T-helper 1 cell (primary cell): ENCODE measurements around the gene RAD51AP2.
"Not testable (repeated sequence)": the region's sequence is repeated elsewhere in the genome, so short reads cannot be mapped to it uniquely, and the experiment has no call there.

ENCODE experiments used
- DNase-seq, 5 donors: peaks; one replicate each; pipeline ENCODE4 v3.0.0-alpha.2; 2012 to 2020
- total RNA-seq, 4 donors: gene quantifications; one replicate each; lab custom pipeline; 2026; lab: John Stamatoyannopoulos, UW

Gene RAD51AP2
- 0 reads per million in 4 donors for total RNA-seq

DNA sequence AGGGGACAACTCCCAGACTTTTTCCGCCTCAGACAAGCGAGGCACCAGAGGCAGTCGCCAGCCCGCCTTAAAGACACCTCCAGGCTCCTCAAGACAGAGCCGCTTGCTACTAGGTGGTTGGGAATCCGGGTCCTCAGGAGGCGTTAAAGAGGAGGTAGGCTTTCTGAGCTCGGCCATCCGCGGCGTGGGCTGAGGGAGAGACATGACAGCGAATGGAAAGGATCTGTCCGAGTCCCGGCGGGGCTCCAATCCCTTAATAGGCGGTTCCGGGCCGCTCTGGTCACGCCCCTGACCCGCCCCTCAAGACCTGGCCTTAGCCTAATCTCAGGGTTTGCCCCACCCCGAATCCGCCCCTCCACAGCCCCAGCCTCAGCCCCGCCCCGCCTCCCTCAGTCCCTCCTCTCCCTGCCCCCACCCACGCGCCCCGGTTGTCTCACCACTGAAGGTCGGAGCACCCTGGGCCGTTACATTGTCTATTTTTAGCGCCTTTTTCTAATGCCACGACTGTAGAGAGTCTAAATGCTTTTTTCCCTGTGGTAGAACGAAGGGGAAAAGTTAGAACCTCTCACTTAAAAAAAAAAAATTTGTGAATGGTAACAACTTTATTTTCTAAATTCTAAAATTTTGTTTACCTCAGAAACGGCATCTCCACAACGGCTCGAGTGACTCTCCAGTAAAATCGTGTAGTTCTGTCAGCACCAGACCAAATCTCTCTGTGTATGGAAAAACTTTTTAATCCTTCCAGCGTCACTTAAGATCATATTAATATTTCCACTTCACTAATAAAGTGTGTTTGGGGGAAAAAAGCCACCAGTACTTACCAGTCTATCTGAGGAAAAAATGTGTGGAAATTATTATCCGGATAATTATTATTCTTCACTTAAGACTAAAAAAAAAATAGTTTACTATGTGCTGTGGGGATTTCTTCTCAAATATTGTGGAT is at the start of gene RAD51AP2:
TSS of gene RAD51AP2 (minus strand) at position 229 of the 943 bp plus-strand sequence. CDS start at position 204, 25 bp downstream.
- peak in 1 of 5 donors; percentile 1 for DNase-seq

DNA sequence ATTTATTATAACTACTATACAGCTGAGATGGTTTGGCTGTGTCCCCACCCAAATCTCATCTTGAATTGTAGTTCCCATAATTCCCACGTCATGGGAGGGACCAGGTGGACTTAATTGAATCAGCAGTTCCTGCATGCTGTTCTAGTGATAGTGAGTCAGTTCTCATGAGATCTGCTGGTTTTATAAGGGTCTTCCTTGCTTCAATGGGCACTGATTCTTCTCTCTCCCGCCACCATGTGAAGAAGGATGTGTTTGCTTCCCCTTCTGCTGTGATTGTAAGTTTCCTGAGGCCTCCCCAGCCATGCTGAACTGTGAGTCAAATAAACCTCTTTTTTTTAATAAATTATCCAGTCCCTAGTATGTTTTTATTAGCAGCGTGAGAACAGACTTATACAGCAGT is 47.5 kb upstream of the RAD51AP2 start:
- not testable (repeated sequence) for DNase-seq

DNA sequence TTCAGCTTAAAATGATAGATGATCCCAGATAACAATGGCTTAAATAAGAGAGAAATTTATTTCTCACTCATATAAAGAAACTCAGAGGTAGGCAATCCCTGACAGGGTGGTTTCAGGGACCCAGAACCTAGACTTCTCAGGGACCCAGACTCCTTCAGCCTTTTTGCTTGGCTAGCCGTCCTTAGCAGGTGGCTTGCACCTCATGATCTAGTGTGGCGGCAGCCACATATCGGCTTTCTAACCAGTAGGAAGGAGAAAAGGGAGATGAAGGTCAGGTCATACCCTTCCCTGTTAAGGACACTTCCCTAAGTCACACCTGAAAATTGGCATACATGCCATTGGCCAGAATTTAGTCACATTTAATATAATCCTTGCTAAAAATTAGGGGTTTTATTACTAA is 40.6 kb upstream of the RAD51AP2 start:
- no peak for DNase-seq

DNA sequence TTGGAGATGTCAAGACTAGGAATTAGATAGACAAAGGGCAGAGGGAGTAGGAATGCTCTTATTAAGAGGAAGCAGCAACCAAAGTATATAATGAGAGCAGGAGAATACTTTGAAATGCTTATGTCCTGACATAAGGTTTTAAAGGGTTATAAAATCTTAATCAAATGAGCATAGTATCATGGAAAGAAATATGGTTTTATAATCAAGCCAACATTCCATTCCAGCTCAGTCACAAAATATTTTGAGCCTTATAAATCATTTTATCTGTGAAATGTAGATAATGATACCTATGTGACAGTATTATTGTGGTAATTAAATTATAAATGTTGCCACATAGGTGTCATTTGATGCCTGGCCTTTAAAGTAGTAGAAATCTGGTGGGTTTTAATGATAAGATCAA is 39.8 kb upstream of the RAD51AP2 start:
- DNase-seq = no peak

DNA sequence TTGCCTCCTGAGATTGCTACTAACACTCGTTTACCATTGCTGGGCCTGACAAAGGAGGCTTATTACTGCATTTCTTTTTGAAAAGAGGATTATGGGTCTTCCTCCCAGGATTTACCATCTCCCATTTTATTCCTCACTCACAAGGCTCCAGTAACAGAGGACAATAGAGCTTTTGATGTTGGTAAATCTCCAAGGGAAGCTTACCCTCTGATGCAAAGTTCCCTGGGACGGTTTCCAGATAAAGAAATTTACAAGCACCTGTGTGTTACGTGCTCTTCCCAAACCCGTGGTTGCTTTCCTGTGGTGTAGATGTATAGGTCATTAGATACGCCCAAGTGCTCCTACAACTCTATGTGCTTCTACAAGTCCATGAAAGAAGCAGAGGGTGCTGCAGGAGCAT is 39.4 kb upstream of the RAD51AP2 start:
- no peak for DNase-seq

DNA sequence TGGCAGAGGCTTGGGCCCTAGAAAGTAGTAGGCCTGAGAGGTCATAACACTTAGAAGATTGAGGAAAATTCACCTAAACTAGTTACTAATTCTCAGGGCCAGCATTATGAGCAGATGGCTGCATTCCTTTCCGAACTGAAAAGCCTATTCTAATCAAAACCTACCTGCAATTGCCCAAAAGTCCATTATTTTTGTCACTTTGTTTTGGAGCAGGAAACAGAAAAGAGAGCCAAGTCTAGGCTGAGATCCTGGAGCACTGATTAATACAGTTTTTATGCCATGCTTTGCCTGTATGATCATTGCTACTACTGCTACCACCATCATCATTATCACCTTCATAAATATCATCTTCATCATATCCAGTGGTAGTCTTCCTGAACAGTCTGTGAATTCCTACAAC is 36.9 kb upstream of the RAD51AP2 start:
- DNase-seq = no peak

DNA sequence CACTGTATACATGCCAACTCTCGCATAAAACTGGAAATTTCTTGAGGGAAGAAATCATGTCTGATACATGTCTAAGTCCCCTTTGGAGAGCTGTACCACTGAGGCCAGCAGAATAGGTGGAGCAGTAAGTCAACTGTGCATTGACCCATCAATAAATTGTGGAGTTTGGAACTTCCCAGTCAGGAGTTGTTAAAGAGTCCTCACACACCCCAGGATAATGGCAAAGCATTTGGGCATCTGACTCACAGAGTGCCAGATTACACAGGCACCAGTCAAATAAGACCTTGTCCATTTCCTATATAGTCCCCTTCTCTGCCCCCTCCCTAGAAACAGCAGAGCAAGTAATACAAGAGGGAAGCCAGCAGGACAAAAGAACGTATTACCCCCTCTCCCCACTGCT is 32.7 kb upstream of the RAD51AP2 start:
- DNase-seq = no peak

DNA sequence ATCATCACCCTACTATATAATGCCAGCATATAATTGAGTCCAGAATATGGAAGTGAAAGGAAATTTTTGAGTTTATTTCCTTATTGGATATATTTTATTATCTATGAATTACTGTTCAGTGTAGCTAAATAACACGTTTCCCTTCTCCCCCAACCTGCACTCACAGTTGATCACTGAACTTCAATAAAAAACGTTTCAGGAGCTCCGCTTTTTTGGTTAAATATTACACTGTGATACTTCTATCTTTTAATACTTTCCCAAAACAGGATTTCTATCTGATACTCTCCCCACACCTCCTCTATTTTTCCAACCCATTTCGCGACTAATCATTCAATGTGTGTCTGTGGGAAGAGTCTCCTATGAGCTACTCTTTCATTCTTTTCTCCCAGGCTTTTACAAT is 29.5 kb upstream of the RAD51AP2 start:
- DNase-seq = no peak

DNA sequence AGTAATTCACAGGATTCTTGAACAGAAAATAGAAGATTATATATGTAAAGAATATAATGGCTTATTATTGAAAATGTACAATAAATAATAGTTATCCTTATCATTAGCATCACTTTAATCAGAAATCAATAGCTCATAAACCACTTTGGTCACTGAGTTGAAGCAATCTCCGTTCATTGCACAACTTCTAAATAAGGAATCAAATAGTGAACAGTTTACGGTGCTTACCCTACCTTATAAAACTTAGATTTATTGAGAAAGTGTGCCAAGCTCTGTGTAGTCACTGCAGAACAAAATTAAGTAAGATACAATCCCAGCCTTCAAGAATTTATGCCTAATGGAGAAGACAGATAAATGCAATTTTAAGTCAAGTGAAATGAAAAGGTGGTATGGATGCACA is 29.0 kb upstream of the RAD51AP2 start:
- DNase-seq = no peak

DNA sequence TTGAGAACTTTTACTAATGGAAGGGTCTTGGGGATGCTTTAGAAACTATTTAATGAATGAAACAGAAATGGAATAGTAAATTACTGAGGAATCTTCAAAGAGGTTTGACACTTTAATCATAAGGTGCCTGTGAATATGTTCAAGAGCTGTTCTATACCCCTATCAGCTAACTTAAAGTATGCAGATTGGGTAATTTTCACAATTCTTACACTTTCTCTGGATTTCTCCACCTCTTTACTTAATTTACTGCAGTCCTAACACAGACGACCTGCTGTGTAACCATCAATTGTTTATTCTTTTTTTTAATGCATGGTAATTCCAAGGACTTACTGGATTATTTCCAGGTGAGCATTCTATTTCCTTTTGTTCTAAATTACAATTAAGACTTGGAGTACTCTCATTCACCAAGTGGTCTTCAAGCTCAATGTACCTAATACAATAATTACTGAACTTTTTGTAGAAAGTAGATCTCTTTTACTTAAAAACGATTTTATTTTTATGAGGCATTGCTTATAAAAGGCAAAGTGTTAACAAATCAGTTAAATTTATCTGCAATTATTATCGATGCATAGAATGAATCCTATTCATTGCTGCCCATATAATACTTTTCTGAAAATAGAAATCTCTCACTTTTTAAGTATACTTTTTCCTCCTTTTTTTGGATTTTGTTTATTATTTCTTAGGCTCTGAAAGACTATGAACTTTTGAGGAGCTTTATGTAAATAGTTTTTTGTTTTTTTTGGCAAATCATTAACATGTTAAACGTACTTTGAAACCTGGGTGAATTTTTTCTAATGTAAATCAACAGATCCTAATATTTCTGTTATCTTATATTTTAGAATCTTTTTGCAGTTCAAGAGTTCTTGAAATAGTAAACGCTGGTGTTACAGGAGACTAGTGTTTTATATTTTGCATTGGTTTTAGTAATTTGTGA is 27.7 kb upstream of the RAD51AP2 start:
- DNase-seq = no peak

DNA sequence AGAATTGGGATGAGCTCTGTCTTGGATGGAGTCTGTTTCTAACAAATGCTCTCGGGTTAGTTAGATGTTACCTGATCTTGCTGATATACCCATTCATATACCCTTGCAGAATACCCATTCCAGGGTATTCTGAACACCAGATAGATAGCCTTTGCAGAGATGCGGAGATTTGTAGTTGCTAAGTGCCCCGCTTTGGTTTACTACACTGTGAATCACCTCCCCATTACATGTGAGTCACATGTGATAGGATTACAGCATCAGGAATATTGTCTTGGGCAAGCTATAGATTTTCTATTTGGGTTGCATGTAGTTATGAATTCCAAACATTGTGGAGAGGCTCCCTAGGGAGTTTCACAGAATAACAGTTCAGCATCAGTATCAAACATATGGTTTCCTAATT is 26.0 kb upstream of the RAD51AP2 start:
- DNase-seq = no peak

DNA sequence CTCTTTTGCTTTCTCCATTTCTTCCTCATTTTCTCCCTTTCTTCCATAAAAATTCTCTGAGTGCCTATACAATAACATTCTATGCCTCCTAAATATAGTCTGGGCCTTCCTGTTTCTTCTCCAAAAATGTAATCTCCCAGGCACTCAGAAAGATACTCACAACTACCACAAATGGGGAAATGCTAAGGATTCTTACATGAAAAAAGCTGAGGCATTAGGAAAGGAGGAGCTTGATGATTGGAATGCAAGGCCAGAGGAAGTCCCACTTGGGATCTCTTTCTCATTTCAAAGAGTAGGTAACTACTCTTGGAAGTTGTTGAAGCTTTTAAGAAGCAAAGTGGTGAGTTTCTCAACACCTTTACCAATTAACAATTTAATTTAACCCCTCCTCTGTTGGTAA is 25.6 kb upstream of the RAD51AP2 start:
- no peak for DNase-seq

DNA sequence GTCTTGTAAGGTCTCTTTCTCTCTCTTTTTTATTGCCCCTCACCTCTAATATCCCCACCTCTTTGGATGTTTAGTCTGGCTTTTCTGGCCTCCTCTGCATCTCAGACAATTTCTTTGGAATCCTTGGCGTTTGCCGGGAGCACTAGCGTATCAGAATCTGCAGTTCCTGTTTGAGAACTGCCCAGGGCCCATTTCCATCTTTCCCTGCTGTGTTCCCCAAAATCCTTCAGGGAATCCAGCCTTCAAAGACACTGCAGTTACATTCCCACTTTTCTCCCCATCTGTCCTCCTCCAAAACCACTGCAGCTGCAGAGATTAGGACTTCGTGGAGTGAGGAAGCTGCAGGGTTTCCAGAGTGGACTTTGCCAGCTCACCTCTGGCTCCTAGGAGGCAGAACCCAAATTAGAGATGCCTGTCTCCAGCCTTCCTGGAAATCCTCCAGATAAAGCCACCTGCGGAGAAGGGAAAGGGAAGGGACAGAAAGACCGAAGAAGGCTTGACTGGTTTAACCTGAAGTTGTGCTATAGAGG is 25.0 kb upstream of the RAD51AP2 start:
- no peak for DNase-seq

DNA sequence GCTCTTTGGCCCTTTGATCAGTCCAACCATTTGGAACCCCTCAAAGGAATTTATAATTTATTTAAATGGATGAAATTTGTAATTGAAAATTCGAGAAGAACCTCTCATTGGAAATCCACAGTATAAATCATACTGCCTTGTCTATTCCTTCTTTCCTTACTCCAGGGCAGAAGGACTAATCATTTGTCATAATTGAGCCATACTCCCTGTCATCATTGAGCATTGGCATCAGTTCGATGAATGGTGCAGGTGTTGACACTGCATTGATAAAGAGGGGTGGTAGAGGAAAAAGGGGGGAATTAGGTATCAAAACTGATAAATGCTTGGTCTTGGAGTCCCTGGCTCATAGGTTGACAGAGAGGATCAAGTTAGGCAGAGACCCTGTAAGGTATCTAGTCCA is 24.2 kb upstream of the RAD51AP2 start:
- no peak for DNase-seq

DNA sequence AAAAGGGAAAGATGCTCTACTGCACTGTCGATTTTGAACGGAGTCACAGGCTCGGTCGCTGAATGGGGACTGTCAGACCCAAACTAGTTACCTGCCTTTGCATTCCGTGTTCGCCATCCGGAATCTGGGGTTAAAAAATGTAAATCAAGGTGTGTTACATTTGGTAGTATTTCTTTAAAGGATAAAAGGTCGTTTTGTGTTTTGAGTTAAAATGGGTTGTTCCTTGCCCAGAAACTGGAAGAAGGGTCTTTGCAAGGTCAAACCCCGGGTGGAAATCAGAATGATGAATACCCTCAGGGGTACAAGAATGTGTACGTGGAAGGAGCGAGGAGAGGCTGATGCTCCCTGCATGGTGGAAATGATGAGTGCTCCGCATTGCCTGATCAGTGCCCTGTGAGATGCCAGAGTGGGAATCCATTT is 23.3 kb upstream of the RAD51AP2 start:
- DNase-seq = no peak

DNA sequence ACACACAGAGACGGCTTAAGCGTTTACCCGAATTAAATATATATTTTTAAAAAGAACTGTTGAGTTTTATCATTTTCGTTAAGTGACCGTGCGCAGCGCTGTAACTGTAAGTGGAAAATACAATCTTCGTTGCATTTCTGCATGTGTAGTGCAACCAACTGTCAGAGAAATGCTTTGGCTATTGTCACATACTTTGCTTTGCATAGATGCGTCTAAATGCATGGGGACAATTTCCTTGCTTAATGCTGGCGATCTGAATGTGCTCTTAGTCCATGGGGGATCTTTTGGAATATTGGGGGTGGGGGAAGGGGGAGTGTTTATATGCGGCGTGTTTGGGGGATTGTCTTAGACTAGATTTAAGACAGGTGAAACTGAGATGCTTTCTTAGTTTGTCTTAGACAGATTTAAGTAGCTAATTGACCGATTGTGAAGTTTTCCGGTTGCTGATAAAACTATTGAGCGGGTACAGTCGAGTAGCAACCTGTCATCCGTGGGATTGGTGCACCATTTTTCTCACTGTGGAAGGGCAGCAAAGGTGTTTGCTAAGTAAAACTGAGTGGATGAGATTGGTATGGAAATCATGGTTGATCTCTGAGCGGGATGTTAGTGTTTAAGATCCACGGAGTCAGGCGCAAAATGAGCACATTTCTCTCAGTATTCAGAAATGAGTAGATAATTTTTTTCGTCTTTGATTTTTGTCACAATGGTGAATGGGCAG is 22.7 kb upstream of the RAD51AP2 start:
- no peak for DNase-seq

DNA sequence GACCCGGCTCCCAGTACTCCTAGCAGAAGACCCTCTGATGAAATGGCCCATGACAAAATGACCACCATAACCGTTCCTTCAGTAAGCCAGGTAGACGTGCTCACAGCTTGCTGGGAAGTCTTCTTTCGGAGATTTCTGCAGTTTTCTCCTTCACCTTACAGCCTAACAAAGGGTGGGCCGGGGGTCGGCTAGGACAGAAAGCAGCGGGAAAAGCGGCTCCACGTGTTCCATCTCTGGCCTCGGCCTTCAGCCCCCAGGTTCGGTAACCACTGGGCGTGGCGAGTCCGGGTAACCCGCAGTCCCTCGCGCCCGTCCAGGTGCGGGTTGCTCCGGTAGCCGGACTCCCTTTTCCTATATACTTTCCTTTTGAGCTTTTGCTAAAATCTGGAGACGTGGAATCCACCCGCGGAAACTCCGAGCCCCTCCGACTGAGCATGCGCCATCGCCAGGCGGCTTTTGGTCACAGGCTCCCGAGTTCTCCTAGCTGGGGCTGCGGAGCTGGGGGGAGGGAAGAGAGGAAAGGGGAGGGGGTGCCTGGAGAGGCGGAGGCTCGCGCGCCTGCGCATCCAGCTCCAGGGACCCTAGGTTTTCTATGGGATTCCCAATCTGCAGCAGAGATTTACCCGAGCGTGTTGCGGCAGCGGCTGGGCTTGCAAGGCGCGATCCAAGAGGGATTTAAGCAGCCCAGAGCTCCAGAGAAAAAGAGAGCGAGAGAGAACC is 22.0 kb upstream of the RAD51AP2 start, which contains the start of gene VSNL1:
TSS of gene VSNL1 (plus strand) at position 604 of the 720 bp plus-strand sequence. CDS start 51,379 bp downstream, outside the sequence.
- DNase-seq = no peak

DNA sequence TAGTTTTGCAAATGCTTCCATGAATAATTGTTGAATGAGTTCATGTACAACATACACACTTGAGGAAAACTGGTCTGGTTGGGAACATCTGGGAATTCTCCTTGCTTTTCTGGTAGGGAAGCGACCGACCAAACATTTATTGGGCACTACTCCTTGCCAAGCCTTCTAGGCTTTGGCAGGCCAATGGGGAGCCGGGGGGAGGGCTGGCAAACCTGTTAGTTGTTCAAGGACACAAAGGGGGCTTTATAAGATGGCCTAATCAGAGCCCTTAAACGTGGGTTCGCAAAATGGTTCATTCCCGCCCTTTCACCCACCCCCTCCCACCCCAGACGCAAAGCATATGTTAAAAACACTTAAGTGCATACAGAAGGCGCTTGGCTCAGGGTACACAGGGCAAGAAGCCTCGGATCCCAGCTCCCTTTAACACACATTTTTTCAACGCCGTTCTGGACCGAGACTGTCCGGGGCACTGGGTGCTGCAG is 21.4 kb upstream of the RAD51AP2 start:
- no peak for DNase-seq

DNA sequence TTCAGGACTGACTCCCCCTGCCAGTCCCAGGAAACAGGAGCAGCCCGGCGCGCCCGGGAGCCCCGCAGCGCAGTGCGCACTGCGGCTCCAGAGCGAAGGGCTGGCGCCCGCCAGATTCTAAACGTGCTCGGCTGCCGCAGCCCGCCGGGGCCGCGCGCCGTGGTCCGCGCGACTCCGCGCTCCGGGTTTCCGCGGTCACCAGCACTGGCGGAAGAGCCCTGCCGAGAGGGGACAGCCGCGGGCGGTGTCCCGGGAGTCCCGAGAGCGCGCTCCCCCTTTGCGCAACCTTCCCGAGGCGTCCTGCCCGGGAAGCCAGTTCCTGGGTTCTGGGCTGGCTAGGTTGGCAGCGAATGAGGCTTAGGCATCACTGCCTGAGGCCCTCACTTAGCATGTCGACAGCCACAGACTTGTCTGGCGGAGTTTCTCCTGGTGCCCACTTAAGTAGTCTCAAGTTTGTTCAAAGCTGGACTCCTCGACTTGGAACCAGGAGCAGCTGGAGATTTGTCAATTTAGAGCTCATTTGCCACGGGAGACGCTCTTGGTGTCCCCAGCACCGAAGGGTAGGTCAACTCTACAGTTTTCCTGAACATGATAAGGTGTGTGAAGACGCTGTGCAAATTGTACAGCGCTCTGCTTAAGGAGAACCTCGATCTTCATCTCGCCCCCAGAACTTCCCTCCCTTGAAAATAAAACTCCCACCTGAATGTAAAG is 20.8 kb upstream of the RAD51AP2 start:
- no peak for DNase-seq

DNA sequence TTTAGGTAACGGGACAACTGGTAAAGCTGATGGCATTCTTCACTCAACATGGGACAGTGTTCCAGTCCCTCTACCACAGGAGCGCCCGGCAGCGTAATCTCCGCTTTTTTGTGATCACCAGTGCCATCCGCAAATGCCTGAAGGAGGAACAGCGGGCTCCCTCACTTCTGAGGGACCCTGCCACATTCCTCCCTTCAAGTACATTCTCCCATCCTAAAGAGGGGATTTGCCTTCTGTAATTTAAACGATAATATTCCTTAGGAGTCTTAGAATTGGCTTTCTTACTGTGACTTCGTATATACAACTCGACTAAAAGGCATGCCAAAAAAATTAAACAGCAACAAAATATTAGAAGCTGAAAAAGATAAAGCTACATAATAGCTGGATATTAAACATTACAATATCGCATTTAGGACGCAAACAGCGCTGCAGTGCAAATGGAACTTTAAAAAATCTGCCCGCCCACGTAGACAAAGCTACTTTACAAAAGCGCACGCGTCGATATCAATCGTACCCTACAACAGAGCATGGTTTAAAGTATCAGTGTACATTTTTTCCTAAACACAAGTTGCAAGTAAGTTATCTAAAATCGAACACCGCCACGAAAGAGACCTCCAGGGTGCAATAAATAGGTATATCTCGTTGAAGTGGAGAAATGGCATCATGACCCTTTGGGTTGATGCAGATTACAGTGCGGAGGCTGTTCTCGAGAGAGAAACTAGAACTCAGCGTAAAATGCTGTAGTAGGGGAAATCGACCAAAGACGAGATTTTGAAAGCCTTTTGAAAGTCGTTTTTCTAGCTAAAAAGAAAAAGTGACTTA is 20.0 kb upstream of the RAD51AP2 start:
- DNase-seq = no peak
